Neural cell (in vitro differentiated cells): ENCODE results near the gene REXO1. TPM values are rescaled to one million over a fixed set of nuclear protein-coding genes. Genes with fewer than 3 reads are reported as not detected.
A peak's percentile ranks its signal among the peaks of the same experiment; 100 is the strongest.
"Not testable (repeated sequence)": the region's sequence is repeated elsewhere in the genome, so short reads cannot be mapped to it uniquely, and the experiment has no call there.

ENCODE experiments used
- H2AFZ ChIP-seq: fragments of 200-600, 300-800 bp; sonication (generic), shearing (Covaris generic); 2 replicates; pipeline ENCODE4 v1.6.0; 2014; ENCODE audit warnings: low read depth, mild to moderate bottlenecking, antibody characterized with exemption, low read length, moderate library complexity
- H3F3A ChIP-seq: fragments of 200-600 bp; shearing (Covaris generic); 2 replicates; pipeline ENCODE4 v1.6.1; 2016; ENCODE audit warnings: mild to moderate bottlenecking, moderate library complexity, mixed read lengths, antibody characterized with exemption, low read length; ENCODE audit not compliant: insufficient read depth, poor library complexity, severe bottlenecking
- H3K27ac ChIP-seq: fragments of 200-600, 300-800 bp; sonication (generic), shearing (Covaris generic); 2 replicates; pipeline ENCODE4 v1.5.1; 2014; ENCODE audit warnings: mild to moderate bottlenecking, low read length, moderate library complexity
- H3K27me3 ChIP-seq: fragments of 300-800, 200-600 bp; sonication (generic), shearing (Covaris generic); 2 replicates; pipeline ENCODE4 v1.6.0; 2014; ENCODE audit warnings: mild to moderate bottlenecking, low read depth, low read length, moderate library complexity; ENCODE audit not compliant: insufficient read depth
- H3K36me3 ChIP-seq: fragments of 300-800, 200-600 bp; sonication (generic), shearing (Covaris generic); 2 replicates; pipeline ENCODE4 v1.5.1; 2014; ENCODE audit warnings: mild to moderate bottlenecking, antibody characterized with exemption, low read length, moderate library complexity; ENCODE audit not compliant: insufficient read depth
- H3K4me2 ChIP-seq: fragments of 300-800, 200-600 bp; sonication (generic), shearing (Covaris generic); 2 replicates; pipeline ENCODE4 v1.6.0; 2014; ENCODE audit warnings: mild to moderate bottlenecking, low read length
- H3K4me3 ChIP-seq: fragments of 300-800, 200-600 bp; sonication (generic), shearing (Covaris generic); 2 replicates; pipeline ENCODE4 v1.5.1; 2014; ENCODE audit warnings: mild to moderate bottlenecking, low read length, moderate library complexity
- H3K79me2 ChIP-seq: fragments of 200-600 bp; shearing (Covaris generic); replicated peaks from 2 replicates; pipeline ENCODE4 v1.6.0; 2014; ENCODE audit warnings: mild to moderate bottlenecking, low read length, moderate library complexity; ENCODE audit not compliant: insufficient read depth
- H3K9ac ChIP-seq: fragments of 300-800, 200-600 bp; sonication (generic), shearing (Covaris generic); 2 replicates; pipeline ENCODE4 v1.6.1; 2016; ENCODE audit warnings: mild to moderate bottlenecking, low read length, mixed read lengths
- H3K9me2 ChIP-seq: fragments of 200-600 bp; shearing (Covaris generic); 2 replicates; pipeline ENCODE4 v1.6.1; 2016; ENCODE audit warnings: mild to moderate bottlenecking, low read length, mixed read lengths; ENCODE audit not compliant: insufficient read depth
- H3K9me3 ChIP-seq: fragments of 200-600, 300-800 bp; sonication (generic), shearing (Covaris generic); 2 replicates; pipeline ENCODE4 v1.6.1; 2016; ENCODE audit warnings: mild to moderate bottlenecking, mixed run types, low read length, moderate library complexity, mixed read lengths
- H4K20me1 ChIP-seq: fragments of 200-600 bp; shearing (Covaris generic); 2 replicates; pipeline ENCODE4 v1.6.1; 2016; ENCODE audit warnings: mild to moderate bottlenecking, mixed run types; ENCODE audit not compliant: insufficient read depth
- CTCF ChIP-seq: fragments of 450-650 bp; IDR thresholded peaks from 2 replicates; pipeline ENCODE4 v1.5.1; 2014; ENCODE audit warnings: antibody characterized with exemption, mild to moderate bottlenecking, moderate library complexity; ENCODE audit not compliant: poor library complexity, severe bottlenecking
- EP300 ChIP-seq: fragments of 450-650 bp; conservative IDR thresholded peaks from 2 replicates; pipeline ENCODE4 v1.6.1; 2014; ENCODE audit warnings: antibody characterized with exemption, mild to moderate bottlenecking, moderate library complexity; ENCODE audit not compliant: poor library complexity, severe bottlenecking
- EZH2 ChIP-seq: fragments of 200-600, 300-800 bp; shearing (Covaris generic), sonication (generic); IDR thresholded peaks from 2 replicates; pipeline ENCODE4 v1.6.1; 2014; ENCODE audit warnings: antibody characterized with exemption, low read length, borderline replicate concordance, mild to moderate bottlenecking; ENCODE audit not compliant: insufficient read depth, poor library complexity, severe bottlenecking
- MXI1 ChIP-seq: fragments of 450-650 bp; conservative IDR thresholded peaks from 2 replicates; pipeline ENCODE4 v1.6.1; 2014; ENCODE audit warnings: antibody characterized with exemption, mild to moderate bottlenecking; ENCODE audit not compliant: poor library complexity, severe bottlenecking
- POLR2AphosphoS5 ChIP-seq: IDR thresholded peaks from 2 replicates; pipeline ENCODE4 v1.6.1; 2012
- RAD21 ChIP-seq: fragments of 450-650 bp; conservative IDR thresholded peaks from 2 replicates; pipeline ENCODE4 v1.6.1; 2014; ENCODE audit warnings: antibody characterized with exemption, mild to moderate bottlenecking, moderate library complexity
- SMC3 ChIP-seq: fragments of 450-650 bp; conservative IDR thresholded peaks from 2 replicates; pipeline ENCODE4 v1.6.1; 2014; ENCODE audit warnings: antibody characterized with exemption, mild to moderate bottlenecking, moderate library complexity; ENCODE audit not compliant: poor library complexity
- TAF1 ChIP-seq: IDR thresholded peaks from 2 replicates; pipeline ENCODE4 v1.6.1; 2012; ENCODE audit warnings: low read depth
- polyA plus RNA-seq: library from polyadenylated mRNA; depleted of rRNA; stranded (reverse); fragments of >200 nt; gene quantifications from 2 replicates; pipeline ENCODE4 v1.2.3, GENCODE V29; 2014
- TF ChIP-seq, protein P1 (sequence below): IDR thresholded peaks from 2 replicates; pipeline ENCODE4 v1.6.1; 2012; ENCODE audit warnings: borderline replicate concordance

The REXO1 gene
- polyA plus RNA-seq, 1 donor from 2014 or later: 9.2 TPM

- no peaks in the 10 kb centered on the region for H3K9me2 ChIP-seq
- H3F3A ChIP-seq: no peaks in the 10 kb centered on the region
- H2AFZ ChIP-seq: no peak overlapping the region
- H3K27me3 ChIP-seq: no peaks in the 10 kb centered on the region
- no peak overlapping the region for H3K4me3 ChIP-seq
- TF ChIP-seq POLR2AphosphoS5 (no peak), EP300 (no peak), TAF1 (no peak), EZH2 (no peak), CTCF (no peak), SMC3 (no peak), RAD21 (no peak), MXI1 (no peak)
- TF ChIP-seq, protein P1, sequence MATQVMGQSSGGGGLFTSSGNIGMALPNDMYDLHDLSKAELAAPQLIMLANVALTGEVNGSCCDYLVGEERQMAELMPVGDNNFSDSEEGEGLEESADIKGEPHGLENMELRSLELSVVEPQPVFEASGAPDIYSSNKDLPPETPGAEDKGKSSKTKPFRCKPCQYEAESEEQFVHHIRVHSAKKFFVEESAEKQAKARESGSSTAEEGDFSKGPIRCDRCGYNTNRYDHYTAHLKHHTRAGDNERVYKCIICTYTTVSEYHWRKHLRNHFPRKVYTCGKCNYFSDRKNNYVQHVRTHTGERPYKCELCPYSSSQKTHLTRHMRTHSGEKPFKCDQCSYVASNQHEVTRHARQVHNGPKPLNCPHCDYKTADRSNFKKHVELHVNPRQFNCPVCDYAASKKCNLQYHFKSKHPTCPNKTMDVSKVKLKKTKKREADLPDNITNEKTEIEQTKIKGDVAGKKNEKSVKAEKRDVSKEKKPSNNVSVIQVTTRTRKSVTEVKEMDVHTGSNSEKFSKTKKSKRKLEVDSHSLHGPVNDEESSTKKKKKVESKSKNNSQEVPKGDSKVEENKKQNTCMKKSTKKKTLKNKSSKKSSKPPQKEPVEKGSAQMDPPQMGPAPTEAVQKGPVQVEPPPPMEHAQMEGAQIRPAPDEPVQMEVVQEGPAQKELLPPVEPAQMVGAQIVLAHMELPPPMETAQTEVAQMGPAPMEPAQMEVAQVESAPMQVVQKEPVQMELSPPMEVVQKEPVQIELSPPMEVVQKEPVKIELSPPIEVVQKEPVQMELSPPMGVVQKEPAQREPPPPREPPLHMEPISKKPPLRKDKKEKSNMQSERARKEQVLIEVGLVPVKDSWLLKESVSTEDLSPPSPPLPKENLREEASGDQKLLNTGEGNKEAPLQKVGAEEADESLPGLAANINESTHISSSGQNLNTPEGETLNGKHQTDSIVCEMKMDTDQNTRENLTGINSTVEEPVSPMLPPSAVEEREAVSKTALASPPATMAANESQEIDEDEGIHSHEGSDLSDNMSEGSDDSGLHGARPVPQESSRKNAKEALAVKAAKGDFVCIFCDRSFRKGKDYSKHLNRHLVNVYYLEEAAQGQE: no peak
- no peaks in the 10 kb centered on the region for H3K36me3 ChIP-seq
- H3K79me2 ChIP-seq: peaks cover 16% of the 10 kb centered on the region
- H3K27ac ChIP-seq: no peak overlapping the region
- H3K9me3 ChIP-seq: no peaks in the 10 kb centered on the region
- H3K9ac ChIP-seq: no peak overlapping the region
- H3K4me2 ChIP-seq: no peak overlapping the region
- H4K20me1 ChIP-seq: peaks cover 7% of the 10 kb centered on the region
Observed at GRCh38 chr19:1888385-1888784, 40.1 kb upstream of the REXO1 start.

DNA sequence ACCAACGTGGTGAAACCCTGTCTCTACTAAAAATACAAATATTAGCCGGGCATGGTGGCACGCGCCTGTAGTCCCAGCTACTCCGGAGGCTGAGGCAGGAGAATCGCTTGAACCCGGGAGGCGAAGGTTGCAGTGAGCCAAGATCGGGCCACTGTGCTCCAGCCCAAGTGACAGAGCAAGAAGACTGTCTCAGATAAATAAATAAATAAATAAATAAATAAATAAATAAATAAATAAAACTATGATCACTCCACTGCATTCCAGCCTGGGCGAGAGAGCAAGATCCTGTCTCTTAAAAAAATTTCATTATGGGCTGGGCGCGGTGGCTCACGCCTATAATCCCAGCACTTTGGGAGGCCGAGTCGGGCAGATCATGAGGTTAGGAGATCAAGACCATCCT is 38.1 kb upstream of the REXO1 start:
- H3K27me3 ChIP-seq, H3F3A ChIP-seq, H3K27ac ChIP-seq, H3K9ac ChIP-seq, H3K36me3 ChIP-seq, H4K20me1 ChIP-seq, H2AFZ ChIP-seq, H3K4me2 ChIP-seq, H3K9me3 ChIP-seq, H3K9me2 ChIP-seq, H3K4me3 ChIP-seq: not testable (repeated sequence)
- H3K79me2 ChIP-seq: peaks cover 27% of the 10 kb centered on the region

GRCh38 chr19:1885398-1886119 is 37.3 kb upstream of the REXO1 start, which contains the start of gene ABHD17A:
Gene ABHD17A, minus strand, starts transcription at chr19:1885496. Its CDS starts 3,930 bp downstream, at chr19:1881566.
- not testable (repeated sequence) for H3K27me3 ChIP-seq, H3K9me3 ChIP-seq, H3K36me3 ChIP-seq, H3F3A ChIP-seq, H3K9me2 ChIP-seq, H2AFZ ChIP-seq, H4K20me1 ChIP-seq
- Histone ChIP-seq H3K4me2 (peak within 1 kb of the TSS; percentile 83), H3K4me3 (peak within 1 kb of the TSS; percentile 98), H3K9ac (peak within 1 kb of the TSS; percentile 88), H3K79me2 (peaks cover 27% of the 10 kb centered on the region), H3K27ac (peak within 1 kb of the TSS; percentile 61)
- TF ChIP-seq TAF1 (peak; percentile 52), POLR2AphosphoS5 (peak; percentile 83)
